HCT116 (cell line): ENCODE data around the gene AKAP12. TPM values are rescaled to one million over a fixed set of nuclear protein-coding genes. Genes with fewer than 3 reads are reported as not detected.
A peak's percentile ranks its signal among the peaks of the same experiment; 100 is the strongest.

ENCODE experiments used
- ATAC-seq: fragments of 200-7000 bp; cut with Tn5 transposase; 2 replicates; pipeline ENCODE4 v1.9.1; 2020; ENCODE audit warnings: mild to moderate bottlenecking, moderate library complexity
- BruUV-seq: library from RNA; stranded (reverse); fragments of 400-500 nt; replicated peaks from 2 replicates; lab custom pipeline; 2021; lab: Mats Ljungman, UMichigan
- CTCF ChIA-PET: fragments of 300-600 bp; sonication (Branson Sonifier 250); formaldehyde crosslinking; loops from one replicate; lab custom pipeline; 2021; ENCODE audit warnings: antibody characterized with exemption; lab: Charles Lee
- POLR2A ChIA-PET: fragments of 300-600, 350-600 bp; sonication (Branson Sonifier 250); formaldehyde crosslinking; loops from one replicate; lab custom pipeline; 2021; ENCODE audit warnings: antibody characterized with exemption; lab: Charles Lee
- RAD21 ChIA-PET, 2 experiments: fragments of 300-600 bp; sonication (Branson Sonifier 250); formaldehyde crosslinking; loops; one replicate each; lab custom pipeline; 2023; ENCODE audit warnings: low total read pairs in 2 of 2; ENCODE audit not compliant: uncharacterized antibody in 2 of 2, unreplicated experiment in 2 of 2, low non-redundant PET in 1 of 2; lab: Charles Lee
- DNase-seq: peaks from one replicate; pipeline ENCODE4 v3.0.0-alpha.2; 2010; ENCODE audit warnings: low read depth, low spot score
- H2AFZ ChIP-seq: fragments of 200-600 bp; shearing (Covaris generic), sonication (generic); 2 replicates; pipeline ENCODE4 v1.6.1; 2017; ENCODE audit warnings: low read depth, mixed run types, mixed read lengths, antibody characterized with exemption, low read length; ENCODE audit not compliant: poor library complexity, severe bottlenecking
- H3K27ac ChIP-seq: 2 replicates; pipeline ENCODE4 v1.5.1; 2012; ENCODE audit warnings: low read depth, low read length
- H3K27me3 ChIP-seq: fragments of 200-600 bp; sonication (generic); 2 replicates; pipeline ENCODE4 v1.6.1; 2016; ENCODE audit warnings: mixed run types, low read length, mixed read lengths; ENCODE audit not compliant: insufficient read depth
- H3K36me3 ChIP-seq, 2 experiments: fragments of 200-500 bp in 1 of 2; fragments of 200-600 bp in 1 of 2; sonication (Bioruptor generic) in 1 of 2; sonication (generic) in 1 of 2; 2 replicates each; pipeline versions ENCODE4 v1.5.1 to v1.6.1; 2014 to 2016; ENCODE audit warnings: low read length in 2 of 2, inconsistent platforms in 1 of 2, mixed read lengths in 1 of 2, mixed run types in 1 of 2; ENCODE audit not compliant: insufficient read depth in 2 of 2, control insufficient read depth in 1 of 2
- H3K4me1 ChIP-seq, 2 experiments: fragments of 200-600 bp in 1 of 2; sonication (generic) in 1 of 2; 2 replicates each; pipeline versions ENCODE4 v1.5.1 to v1.6.1; 2012 to 2017; ENCODE audit warnings: low read length in 2 of 2, inconsistent platforms in 1 of 2, mild to moderate bottlenecking in 1 of 2, mixed read lengths in 1 of 2, mixed run types in 1 of 2, moderate library complexity in 1 of 2; ENCODE audit not compliant: insufficient read depth in 2 of 2, control insufficient read depth in 1 of 2
- H3K4me2 ChIP-seq: fragments of 200-600 bp; sonication (generic); 2 replicates; pipeline ENCODE4 v1.6.1; 2017; ENCODE audit warnings: mixed run types, low read length, mixed read lengths
- H3K4me3 ChIP-seq, 2 experiments: fragments of 200-600 bp in 1 of 2; sonication (generic) in 1 of 2; replicated peaks in 1 of 2; 2 replicates each; pipeline ENCODE4 v1.5.1; 2011 to 2016; ENCODE audit warnings: low read length in 2 of 2, control low read depth in 1 of 2, low read depth in 1 of 2, mild to moderate bottlenecking in 1 of 2, mixed read lengths in 1 of 2, mixed run types in 1 of 2
- H3K79me2 ChIP-seq: fragments of 200-600 bp; sonication (generic); 2 replicates; pipeline ENCODE4 v1.6.1; 2017; ENCODE audit warnings: mild to moderate bottlenecking, mixed run types, low read length, moderate library complexity, mixed read lengths; ENCODE audit not compliant: insufficient read depth
- H3K9ac ChIP-seq: fragments of 200-600 bp; sonication (generic); 2 replicates; pipeline ENCODE4 v1.6.1; 2016; ENCODE audit warnings: low read length, mixed read lengths
- H3K9me2 ChIP-seq: fragments of 200-600 bp; sonication (generic), shearing (Covaris generic); 2 replicates; pipeline ENCODE4 v1.6.1; 2017; ENCODE audit warnings: mixed run types, mild to moderate bottlenecking, moderate library complexity; ENCODE audit not compliant: insufficient read depth
- H3K9me3 ChIP-seq, 2 experiments: fragments of 200-500 bp in 1 of 2; fragments of 200-600 bp in 1 of 2; sonication (Bioruptor generic) in 1 of 2; sonication (generic) in 1 of 2; 2 replicates each; pipeline ENCODE4 v1.6.1; 2014 to 2017; ENCODE audit warnings: low read length in 2 of 2, mixed read lengths in 2 of 2, inconsistent platforms in 1 of 2, low read depth in 1 of 2, mild to moderate bottlenecking in 1 of 2, mixed run types in 1 of 2, moderate library complexity in 1 of 2; ENCODE audit not compliant: control insufficient read depth in 1 of 2, insufficient read depth in 1 of 2
- H4K20me1 ChIP-seq: fragments of 200-600 bp; sonication (generic), shearing (Covaris generic); 2 replicates; pipeline ENCODE4 v1.6.1; 2017; ENCODE audit warnings: mixed run types, mild to moderate bottlenecking, moderate library complexity; ENCODE audit not compliant: insufficient read depth
- CBX3 ChIP-seq: IDR thresholded peaks from 2 replicates; pipeline ENCODE4 v1.6.1; 2012; ENCODE audit warnings: low read depth
- ELF1 ChIP-seq: IDR thresholded peaks from 2 replicates; pipeline ENCODE4 v1.6.1; 2012; ENCODE audit warnings: low read depth, borderline replicate concordance
- EZH2 ChIP-seq: fragments of 200-600 bp; sonication (generic); IDR thresholded peaks from 2 replicates; pipeline ENCODE4 v1.6.1; 2017; ENCODE audit warnings: antibody characterized with exemption, mixed run types
- FOSL1 ChIP-seq: IDR thresholded peaks from 2 replicates; pipeline ENCODE4 v1.6.1; 2012; ENCODE audit warnings: low read depth
- JUND ChIP-seq: IDR thresholded peaks from 2 replicates; pipeline ENCODE4 v1.6.1; 2012
- MAX ChIP-seq: IDR thresholded peaks from 2 replicates; pipeline ENCODE4 v1.6.1; 2012
- POLR2AphosphoS5 ChIP-seq: IDR thresholded peaks from 2 replicates; pipeline ENCODE4 v1.6.1; 2011; ENCODE audit warnings: mild to moderate bottlenecking, low read depth, low read length, moderate library complexity
- REST ChIP-seq: IDR thresholded peaks from 2 replicates; pipeline ENCODE4 v1.6.1; 2012; ENCODE audit warnings: low read depth
- SIN3A ChIP-seq: IDR thresholded peaks from 2 replicates; pipeline ENCODE4 v1.6.1; 2012; ENCODE audit warnings: low read depth
- SP1 ChIP-seq: IDR thresholded peaks from 2 replicates; pipeline ENCODE4 v1.6.1; 2012; ENCODE audit warnings: low read depth
- TCF7L2 ChIP-seq: IDR thresholded peaks from 2 replicates; pipeline ENCODE4 v1.7.0; 2011; ENCODE audit warnings: borderline replicate concordance, inconsistent platforms; ENCODE audit not compliant: insufficient read depth, insufficient read length; ENCODE audit errors: extremely low read depth
- YY1 ChIP-seq: IDR thresholded peaks from 2 replicates; pipeline ENCODE4 v1.6.1; 2011; ENCODE audit warnings: low read length, low read depth, moderate library complexity, mild to moderate bottlenecking; ENCODE audit not compliant: insufficient replicate concordance; ENCODE audit errors: extremely low read depth
- ZBTB33 ChIP-seq: IDR thresholded peaks from 2 replicates; pipeline ENCODE4 v1.6.1; 2011; ENCODE audit warnings: mild to moderate bottlenecking, low read length, moderate library complexity; ENCODE audit not compliant: insufficient replicate concordance; ENCODE audit errors: extremely low read depth
- ZFX ChIP-seq: fragments of 450-650 bp; IDR thresholded peaks from 2 replicates; pipeline ENCODE4 v1.6.1; 2017
- intact Hi-C: fragments of 100-400 bp; cut with micrococcal nuclease; formaldehyde crosslinking; loops from 2 replicates; pipeline ENCODE4 v1.10.0; 2022
- total RNA-seq: library from RNA; stranded (reverse); gene quantifications from one replicate; pipeline ENCODE4 v1.2.1, GENCODE V29; 2021; ENCODE audit not compliant: unreplicated experiment

AKAP12 gene
- total RNA-seq, 1 experiment from 2014 or later = 1,220 TPM

GRCh38 chr6:151242420-151242861, 2.7 kb downstream of the AKAP12 start:
- no peaks in the 10 kb centered on the region for H3K9me3 ChIP-seq
- ChIA-PET POLR2A (interaction anchor here (1.2 kb wide), 1 partner anchor 227 kb away, joined by 3 read pairs; no protein-coding TSS in a partner anchor), CTCF (no interaction called here), RAD21 (no interaction called here)
- DNase-seq (no peak), ATAC-seq (peak; percentile 3; the same call in 1 of the 2 replicates)
- H3K27ac ChIP-seq = peak overlapping the region; percentile 75
- H3K9ac ChIP-seq = peak overlapping the region; percentile 77
- peaks cover 6 to 54% of the 10 kb centered on the region in 2 experiments; a peak in 3 of 4 replicates for H3K4me1 ChIP-seq
- H4K20me1 ChIP-seq = peaks cover 4% of the 10 kb centered on the region; the same call in 1 of the 2 replicates
- no peaks in the 10 kb centered on the region for H3K9me2 ChIP-seq
- peak overlapping the region; percentile 66 to 72 for H3K4me3 ChIP-seq
- intact Hi-C loops = loop anchor here (10.0 kb wide), 1 partner anchor 178 kb away; no protein-coding TSS in a partner anchor
- H3K27me3 ChIP-seq = no peaks in the 10 kb centered on the region
- peak overlapping the region; percentile 62 for H3K4me2 ChIP-seq
- 0 out of 2 replicates have a peak, but pooled peaks have one; percentile 8 for TF ChIP-seq POLR2AphosphoS5
- TF ChIP-seq CBX3 = no peak
- 0 out of 2 replicates have a peak, but pooled peaks have one; percentile 23 for TF ChIP-seq JUND
- peak; percentile 67 for TF ChIP-seq TCF7L2
- TF ChIP-seq EZH2 = no peak
- no peak overlapping the region for H2AFZ ChIP-seq
- no TSS peak for BruUV-seq
- peaks cover 68% of the 10 kb centered on the region for H3K79me2 ChIP-seq
- H3K36me3 ChIP-seq = peaks cover 0 to 23% of the 10 kb centered on the region in 2 experiments; a peak in 1 of 4 replicates

- peak overlapping the region; percentile 77 for H3K9ac ChIP-seq
- peak overlapping the region in 1 of 2 experiments; percentile 72; a peak in 1 of 4 replicates for H3K4me3 ChIP-seq
- RAD21 ChIA-PET = no interaction called here
- peaks cover 0 to 32% of the 10 kb centered on the region in 2 experiments; a peak in 1 of 4 replicates for H3K36me3 ChIP-seq
- no peak overlapping the region for H2AFZ ChIP-seq
- no peaks in the 10 kb centered on the region for H3K9me3 ChIP-seq
- H3K27me3 ChIP-seq = no peaks in the 10 kb centered on the region
- DNase-seq (no peak), ATAC-seq (no peak)
- POLR2A ChIA-PET = no interaction called here
- peaks cover 78% of the 10 kb centered on the region for H3K79me2 ChIP-seq
- peaks cover 12 to 65% of the 10 kb centered on the region in 2 experiments; a peak in 3 of 4 replicates for H3K4me1 ChIP-seq
- CTCF ChIA-PET = no interaction called here
- peak overlapping the region; percentile 62 for H3K4me2 ChIP-seq
- intact Hi-C loops = loop anchor here (10.0 kb wide), 1 partner anchor 179 kb away; no protein-coding TSS in a partner anchor
- H3K27ac ChIP-seq = no peak overlapping the region
- H4K20me1 ChIP-seq = peaks cover 4% of the 10 kb centered on the region; the same call in 1 of the 2 replicates
- no TSS peak for BruUV-seq
- no peaks in the 10 kb centered on the region for H3K9me2 ChIP-seq
- no peak for TF ChIP-seq SP1
- TF ChIP-seq ZBTB33 = no peak
- no peak for TF ChIP-seq CBX3
- no peak for TF ChIP-seq TCF7L2
- TF ChIP-seq ELF1 = no peak
- TF ChIP-seq FOSL1 = no peak
- TF ChIP-seq YY1 = no peak
- no peak for TF ChIP-seq MAX
- TF ChIP-seq SIN3A = no peak
- no peak for TF ChIP-seq ZFX
- no peak for TF ChIP-seq REST
These were observed 3.7 kb downstream of the AKAP12 start for GRCh38 chr6:151243481-151243880.
